HEK293T (cell line): ENCODE measurements around the gene C1orf56.

Source experiments
- CTCF ChIA-PET: fragments of 350-600 bp; formaldehyde crosslinking; extraction: SDS; loops from one replicate; lab custom pipeline; 2021; ENCODE audit warnings: antibody characterized with exemption, inconsistent platforms; lab: Yijun Ruan, JAX
- POLR2A ChIA-PET: fragments of 350-600 bp; formaldehyde crosslinking; extraction: SDS; loops from one replicate; lab custom pipeline; 2020; ENCODE audit warnings: antibody characterized with exemption, inconsistent platforms; lab: Yijun Ruan, JAX
- DNase-seq: peaks from one replicate; pipeline ENCODE4 v3.0.0; 2012; ENCODE audit warnings: mixed read lengths; ENCODE audit errors: extremely low spot score
- ARNT ChIP-seq: fragments of 450-650 bp; IDR thresholded peaks from 2 replicates; pipeline ENCODE4 v1.6.1; 2017; ENCODE audit warnings: mild to moderate bottlenecking
- BHLHE40 ChIP-seq: fragments of 450-650 bp; IDR thresholded peaks from 2 replicates; pipeline ENCODE4 v1.6.1; 2016; ENCODE audit warnings: mild to moderate bottlenecking, moderate library complexity, borderline replicate concordance
- CTBP1 ChIP-seq: fragments of 450-650 bp; IDR thresholded peaks from 2 replicates; pipeline ENCODE4 v1.6.1; 2016; ENCODE audit warnings: borderline replicate concordance
- ELF4 ChIP-seq: fragments of 450-650 bp; IDR thresholded peaks from 2 replicates; pipeline ENCODE4 v1.6.1; 2017; ENCODE audit warnings: antibody characterized with exemption
- FOXA1 ChIP-seq: fragments of 450-650 bp; IDR thresholded peaks from 2 replicates; pipeline ENCODE4 v1.6.1; 2016; ENCODE audit warnings: mild to moderate bottlenecking
- FOXK2 ChIP-seq: fragments of 450-650 bp; IDR thresholded peaks from 2 replicates; pipeline ENCODE4 v1.6.1; 2016; ENCODE audit warnings: mild to moderate bottlenecking
- FOXM1 ChIP-seq: fragments of 450-650 bp; IDR thresholded peaks from 2 replicates; pipeline ENCODE4 v1.6.1; 2017; ENCODE audit warnings: mild to moderate bottlenecking, borderline replicate concordance
- HDGF ChIP-seq: fragments of 450-650 bp; IDR thresholded peaks from 2 replicates; pipeline ENCODE4 v1.6.1; 2017; ENCODE audit warnings: antibody characterized with exemption, borderline replicate concordance
- L3MBTL2 ChIP-seq: fragments of 450-650 bp; conservative IDR thresholded peaks from 2 replicates; pipeline ENCODE4 v1.6.1; 2016; ENCODE audit warnings: mild to moderate bottlenecking
- LEF1 ChIP-seq: fragments of 450-650 bp; IDR thresholded peaks from 2 replicates; pipeline ENCODE4 v1.6.1; 2017; ENCODE audit warnings: mild to moderate bottlenecking, borderline replicate concordance
- NFRKB ChIP-seq: fragments of 450-650 bp; IDR thresholded peaks from 2 replicates; pipeline ENCODE4 v1.6.1; 2016; ENCODE audit warnings: mild to moderate bottlenecking, moderate library complexity
- PKNOX1 ChIP-seq: fragments of 450-650 bp; IDR thresholded peaks from 2 replicates; pipeline ENCODE4 v1.6.1; 2016
- SP1 ChIP-seq: fragments of 450-650 bp; IDR thresholded peaks from 2 replicates; pipeline ENCODE4 v1.6.1; 2017
- SUZ12 ChIP-seq: fragments of 450-650 bp; IDR thresholded peaks from 2 replicates; pipeline ENCODE4 v1.6.1; 2016; ENCODE audit warnings: mild to moderate bottlenecking
- TARDBP ChIP-seq: fragments of 450-650 bp; IDR thresholded peaks from 2 replicates; pipeline ENCODE4 v1.6.1; 2016
- ZNF384 ChIP-seq: fragments of 450-650 bp; IDR thresholded peaks from 2 replicates; pipeline ENCODE4 v1.6.1; 2016

C1orf56 gene

GRCh38 chr1:151061704-151062103 is 14.2 kb downstream of the C1orf56 start:
- DNase-seq, result no peak
- POLR2A ChIA-PET, result interaction anchor here (1.5 to 6.6 kb wide), 5 partner anchors 9 to 128 kb away, joined by 3 to 69 read pairs (median 10); partner anchors contain the start of genes C1orf56, GABPB2, MINDY1 and VPS72

GRCh38 chr1:151062741-151063371 is 15.3 kb downstream of the C1orf56 start:
- TF ChIP-seq NFRKB, result no peak
- TF ChIP-seq CTBP1, result no peak
- no peak for TF ChIP-seq FOXA1
- no peak for TF ChIP-seq LEF1
- TF ChIP-seq FOXM1, result no peak
- TF ChIP-seq BHLHE40, result no peak
- no peak for TF ChIP-seq L3MBTL2
- no peak for TF ChIP-seq FOXK2
- TF ChIP-seq SUZ12, result no peak
- TF ChIP-seq TARDBP, result no peak
- no peak for TF ChIP-seq PKNOX1
- TF ChIP-seq HDGF, result no peak
- no peak for TF ChIP-seq ARNT
- TF ChIP-seq ELF4, result no peak
- TF ChIP-seq SP1, result no peak
- POLR2A ChIA-PET, result interaction anchor here (0.7 to 6.6 kb wide), 4 partner anchors 8 to 219 kb away, joined by 3 to 69 read pairs (median 32); partner anchors contain the start of genes C1orf56, GABPB2 and MINDY1
- DNase-seq, result no peak
- CTCF ChIA-PET, result interaction anchor here (0.6 to 1.3 kb wide), 5 partner anchors 8 to 67 kb away, joined by 3 to 5 read pairs (median 4); partner anchors contain the start of gene GABPB2

More at GRCh38 chr1:151061704-151062103, 14.2 kb downstream of the C1orf56 start:
- TF ChIP-seq FOXA1, result no peak
- no peak for TF ChIP-seq ELF4
- no peak for TF ChIP-seq ARNT
- no peak for TF ChIP-seq BHLHE40
- TF ChIP-seq TARDBP, result no peak
- TF ChIP-seq SP1, result no peak
- TF ChIP-seq CTBP1, result no peak
- TF ChIP-seq FOXM1, result no peak
- TF ChIP-seq SUZ12, result no peak
- no peak for TF ChIP-seq LEF1
- TF ChIP-seq HDGF, result no peak
- TF ChIP-seq PKNOX1, result no peak
- no peak for TF ChIP-seq NFRKB
- no peak for TF ChIP-seq FOXK2
- TF ChIP-seq ZNF384, result no peak
- TF ChIP-seq L3MBTL2, result no peak
- CTCF ChIA-PET, result interaction anchor here (1.3 kb wide), 1 partner anchor 11 kb away, joined by 5 read pairs; no protein-coding TSS in a partner anchor

DNA sequence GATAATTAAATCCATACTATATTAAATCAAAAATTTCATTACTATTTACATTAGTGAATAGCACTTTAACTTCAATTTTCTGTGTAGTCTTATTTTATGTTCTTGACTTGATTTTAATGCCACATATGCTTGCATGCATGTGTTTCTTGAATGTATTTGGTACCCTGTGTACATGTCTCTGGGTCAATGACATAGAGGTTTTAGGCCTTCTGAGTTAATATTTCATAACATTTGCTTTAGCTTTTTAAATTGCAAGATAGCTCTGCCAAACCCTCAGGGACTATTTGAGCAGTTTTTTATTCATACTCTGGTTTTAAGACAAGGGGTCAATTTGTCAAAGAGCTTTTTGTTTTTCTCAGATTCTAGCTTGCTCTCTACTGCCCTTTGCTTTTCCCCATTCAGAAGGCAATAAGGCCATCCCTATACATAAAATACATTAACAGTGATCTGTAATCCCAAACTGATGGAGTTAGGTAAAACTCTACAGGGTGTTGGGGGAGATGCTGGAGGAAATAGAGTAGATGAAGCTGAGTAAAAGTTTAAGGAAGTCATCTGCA is 17.6 kb downstream of the C1orf56 start:
- no peak for TF ChIP-seq ZNF384
- no peak for TF ChIP-seq L3MBTL2
- TF ChIP-seq ARNT, result no peak
- no peak for TF ChIP-seq LEF1
- no peak for TF ChIP-seq NFRKB
- no peak for TF ChIP-seq FOXA1
- no peak for TF ChIP-seq ELF4
- no peak for TF ChIP-seq CTBP1
- no peak for TF ChIP-seq BHLHE40
- TF ChIP-seq PKNOX1, result no peak
- TF ChIP-seq SP1, result no peak
- no peak for TF ChIP-seq FOXK2
- no peak for TF ChIP-seq HDGF
- TF ChIP-seq SUZ12, result no peak
- no peak for TF ChIP-seq FOXM1
- no peak for TF ChIP-seq TARDBP
- CTCF ChIA-PET, result interaction anchor here (0.6 kb wide), 1 partner anchor 21 kb away, joined by 3 read pairs; no protein-coding TSS in a partner anchor
- POLR2A ChIA-PET, result interaction anchor here (0.7 to 1.0 kb wide), 3 partner anchors 100 to 134 kb away, joined by 3 read pairs; partner anchors contain the start of genes PIP5K1A and VPS72
- no peak for DNase-seq

- ChIA-PET CTCF (interaction anchor here (0.9 kb wide), 1 partner anchor 8 kb away, joined by 3 read pairs; the partner anchor contains the start of gene CDC42SE1), POLR2A (interaction anchor here (0.8 to 1.6 kb wide), 2 partner anchors 9 to 122 kb away, joined by 3 to 5 read pairs; partner anchors contain the start of gene VPS72)
- DNase-seq, result no peak
- no peak for TF ChIP-seq ZNF384
- no peak for TF ChIP-seq NFRKB
- TF ChIP-seq CTBP1, result no peak
- TF ChIP-seq FOXK2, result no peak
- no peak for TF ChIP-seq SP1
- no peak for TF ChIP-seq L3MBTL2
- TF ChIP-seq TARDBP, result no peak
- no peak for TF ChIP-seq SUZ12
- no peak for TF ChIP-seq FOXA1
- TF ChIP-seq LEF1, result no peak
- no peak for TF ChIP-seq PKNOX1
- no peak for TF ChIP-seq HDGF
- TF ChIP-seq FOXM1, result no peak
- no peak for TF ChIP-seq BHLHE40
- TF ChIP-seq ELF4, result no peak
- TF ChIP-seq ARNT, result no peak
Measured at GRCh38 chr1:151067185-151067584, 19.6 kb downstream of the C1orf56 start.
